Lower leg skin (tissue), 4 donors: ENCODE measurements around the gene ZNF436. TPM values are rescaled to one million over a fixed set of nuclear protein-coding genes. Genes with fewer than 3 reads are reported as not detected.

ENCODE experiments used
- total RNA-seq, 4 donors: library from RNA; depleted of rRNA; stranded (reverse); fragments of >200 nt; gene quantifications; one replicate each; pipeline ENCODE4 v1.1.0, GENCODE V29; 2016

ZNF436 gene
- total RNA-seq, 4 donors from 2014 or later, result 19.1 to 41.6 (median 32.8) TPM

Other genes with a start within 250 kb of the ZNF436 start
- 10 to 100 TPM; 14.2 to 25.5 (median 19.3) TPM for gene LUZP1, start 201.0 kb downstream of the ZNF436 start, total RNA-seq
- gene HTR1D, start 152.3 kb downstream of the ZNF436 start, total RNA-seq, result not detected
- gene HNRNPR, start 25.6 kb downstream of the ZNF436 start, total RNA-seq, result 10 to 100 TPM; 37.7 to 61.1 (median 55.0) TPM
- gene TCEA3, start 54.9 kb upstream of the ZNF436 start, total RNA-seq, result 10 to 100 TPM; 39.5 to 49.1 (median 46.2) TPM
- gene ASAP3, start 114.3 kb upstream of the ZNF436 start, total RNA-seq, result 100 to 1,000 TPM; 103 to 114 (median 108) TPM
- 10 to 100 TPM in 2 of 4 donors, 1 to 10 TPM in 2; 6.0 to 12.1 (median 9.0) TPM for gene E2F2, start 161.4 kb upstream of the ZNF436 start, total RNA-seq
- gene ID3, start 189.7 kb upstream of the ZNF436 start, total RNA-seq, result 100 to 1,000 TPM in 3 of 4 donors, 10 to 100 TPM in 1; 81.2 to 209 (median 122) TPM